Measurements from ENCODE around the gene ZFTA. TPM values are rescaled to one million over a fixed set of nuclear protein-coding genes. Genes with fewer than 3 reads are reported as not detected.
"Not testable (repeated sequence)": the region's sequence is repeated elsewhere in the genome, so short reads cannot be mapped to it uniquely, and the experiment has no call there.

The ZFTA gene
- 10 to 100 TPM; 20.0 to 31.0 (median 26.5) TPM for polyA plus RNA-seq (ENCODE audit: insufficient read length in 10 of 10)
- long read RNA-seq, donor 1, full-length matches to known transcripts, result 2 of 2 reads
- long read RNA-seq, donor 1, partial matches to known transcripts, result 0 of 2 reads
- long read RNA-seq, donor 1, other reads (novel, unspliced or antisense), result 0 of 2 reads
- long read RNA-seq, donor 2, partial matches to known transcripts, result 0 of 1 reads
- long read RNA-seq, donor 2, other reads (novel, unspliced or antisense), result 0 of 1 reads
- long read RNA-seq, donor 3, result 0 reads
- long read RNA-seq, donor 4, full-length matches to known transcripts, result 1 of 1 reads
- long read RNA-seq, donor 4, partial matches to known transcripts, result 0 of 1 reads
- long read RNA-seq, donor 4, other reads (novel, unspliced or antisense), result 0 of 1 reads
- long read RNA-seq, donor 5, result 0 reads
- long read RNA-seq, donor 6, partial matches to known transcripts, result 0 of 2 reads
- long read RNA-seq, donor 6, other reads (novel, unspliced or antisense), result 0 of 2 reads
- long read RNA-seq, donor 7, full-length matches to known transcripts, result 3 of 3 reads
- long read RNA-seq, donor 7, partial matches to known transcripts, result 0 of 3 reads
- long read RNA-seq, donor 7, other reads (novel, unspliced or antisense), result 0 of 3 reads
- long read RNA-seq, donor 8, full-length matches to known transcripts, result 1 of 1 reads
- long read RNA-seq, donor 8, partial matches to known transcripts, result 0 of 1 reads
- long read RNA-seq, donor 8, other reads (novel, unspliced or antisense), result 0 of 1 reads
- long read RNA-seq, donor 9, result 0 reads

GRCh38 chr11:63768237-63769041, at the start of gene ZFTA:
TSS of gene ZFTA (minus strand) at chr11:63768775. CDS start at chr11:63768622, 153 bp downstream.
- peak; percentile 60 to 86 (median 86) for DNase-seq

GRCh38 chr11:63817758-63818498, 49.4 kb upstream of the ZFTA start:
- no peak for DNase-seq

DNA sequence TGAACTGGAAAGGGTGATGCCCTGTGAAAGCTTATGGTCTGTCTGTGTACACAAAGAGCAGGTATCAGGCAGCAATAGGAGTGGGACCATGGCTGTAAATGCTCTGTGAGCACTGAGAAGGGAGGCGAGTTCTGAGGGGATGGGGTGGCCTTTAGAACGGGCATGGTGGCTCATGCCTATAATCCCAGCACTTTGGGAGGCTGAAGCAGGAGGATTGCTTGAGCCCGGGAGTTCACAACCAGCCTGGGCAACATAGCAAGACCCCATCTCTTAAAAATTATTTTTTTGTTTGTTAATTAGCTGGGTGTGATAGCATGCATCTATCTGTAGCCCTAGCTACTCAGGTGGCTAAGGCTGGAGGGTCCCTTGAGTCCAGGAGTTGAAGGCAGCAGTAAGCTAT, 48.2 kb upstream of the ZFTA start:
- DNase-seq, result no peak

- DNase-seq, result no peak
Measured at GRCh38 chr11:63816166-63816565, 47.6 kb upstream of the ZFTA start.

DNA sequence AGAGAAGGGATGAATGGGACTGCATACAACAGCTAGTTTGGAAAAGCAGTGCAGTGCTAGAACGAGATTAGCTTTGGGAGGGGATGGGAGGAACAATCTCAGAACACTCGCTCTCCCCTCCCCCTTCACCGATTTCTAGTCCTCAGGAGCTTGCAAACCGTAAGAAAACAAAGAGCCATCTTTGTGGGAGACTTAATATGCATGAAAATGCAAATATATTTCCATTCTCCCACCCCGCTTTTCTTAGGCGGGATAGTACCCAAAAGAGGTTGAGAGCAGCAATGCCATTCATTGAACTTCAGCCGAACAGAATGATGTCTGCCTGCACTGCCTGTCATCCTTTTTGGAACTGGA, 45.8 kb upstream of the ZFTA start:
- no peak for DNase-seq

GRCh38 chr11:63813563-63814382, 45.2 kb upstream of the ZFTA start:
- DNase-seq, result peak in 2 of 3 donors; percentile 64 to 83

- DNase-seq, result peak; percentile 71 to 89 (median 85)
Measured at GRCh38 chr11:63813035-63813562, 44.5 kb upstream of the ZFTA start, which contains the start of gene SPINDOC. TSS of gene SPINDOC (plus strand) at chr11:63813456. CDS start at chr11:63813687, 231 bp downstream.

DNA sequence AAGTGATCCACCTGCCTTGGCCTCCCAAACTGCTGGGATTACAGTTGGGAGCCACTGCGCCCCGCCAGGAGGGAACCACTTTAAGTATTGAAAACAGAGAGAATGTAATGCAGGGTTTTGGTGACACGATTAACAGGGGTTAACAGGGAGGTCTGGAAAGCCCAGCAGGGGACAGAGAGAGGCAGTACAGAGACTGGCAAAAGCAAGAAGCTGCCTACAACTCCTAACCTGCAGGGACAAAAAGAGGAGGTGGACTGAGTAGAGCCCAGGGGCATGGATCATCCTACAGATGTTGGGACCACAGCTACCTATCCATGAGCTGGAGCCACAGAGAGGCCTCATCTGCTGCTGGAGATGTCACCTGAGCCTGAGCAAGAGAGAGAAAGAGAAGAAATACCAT, 42.9 kb upstream of the ZFTA start:
- DNase-seq, result no peak

DNA sequence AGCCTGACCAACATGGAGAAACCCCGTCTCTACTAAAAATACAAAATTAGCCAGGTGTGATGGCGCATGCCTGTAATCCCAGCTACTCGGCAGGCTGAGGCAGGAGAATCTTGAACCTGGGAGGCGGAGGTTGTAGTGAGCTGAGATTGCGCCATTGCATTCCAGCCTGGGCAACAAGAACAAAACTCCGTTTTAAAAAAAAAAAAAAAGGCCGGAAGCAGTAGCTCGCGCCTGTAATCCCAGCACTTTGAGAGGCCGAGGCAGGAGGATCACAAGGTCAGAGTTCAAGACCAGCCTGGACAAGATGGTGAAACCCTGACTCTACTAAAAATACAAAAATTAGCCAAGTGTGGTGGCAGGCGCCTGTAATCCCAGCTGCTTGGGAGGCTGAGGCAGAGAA, 41.8 kb upstream of the ZFTA start:
- not testable (repeated sequence) for DNase-seq

- DNase-seq, result peak in 1 of 3 donors; percentile 28
Measured at GRCh38 chr11:63805844-63806415, 37.4 kb upstream of the ZFTA start.

DNA sequence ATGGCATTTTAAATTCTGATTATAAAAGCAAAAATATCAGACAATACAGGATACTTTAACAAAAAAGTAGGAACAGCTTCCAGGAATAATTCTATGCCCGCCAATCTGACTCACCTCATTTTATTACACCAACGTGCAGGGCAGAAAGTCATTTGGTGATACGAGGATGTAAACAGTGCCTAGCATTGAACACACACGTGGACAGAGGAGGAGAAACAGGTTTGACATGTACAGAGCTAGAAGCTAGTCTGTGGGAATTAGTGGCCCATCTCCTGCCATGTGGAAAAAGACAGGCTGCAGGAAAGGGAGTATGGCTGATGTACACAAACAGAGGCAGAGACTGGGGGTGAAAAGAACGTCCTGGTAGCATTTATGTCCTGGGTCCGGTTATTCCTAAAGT, 35.7 kb upstream of the ZFTA start:
- DNase-seq, result no peak

DNA sequence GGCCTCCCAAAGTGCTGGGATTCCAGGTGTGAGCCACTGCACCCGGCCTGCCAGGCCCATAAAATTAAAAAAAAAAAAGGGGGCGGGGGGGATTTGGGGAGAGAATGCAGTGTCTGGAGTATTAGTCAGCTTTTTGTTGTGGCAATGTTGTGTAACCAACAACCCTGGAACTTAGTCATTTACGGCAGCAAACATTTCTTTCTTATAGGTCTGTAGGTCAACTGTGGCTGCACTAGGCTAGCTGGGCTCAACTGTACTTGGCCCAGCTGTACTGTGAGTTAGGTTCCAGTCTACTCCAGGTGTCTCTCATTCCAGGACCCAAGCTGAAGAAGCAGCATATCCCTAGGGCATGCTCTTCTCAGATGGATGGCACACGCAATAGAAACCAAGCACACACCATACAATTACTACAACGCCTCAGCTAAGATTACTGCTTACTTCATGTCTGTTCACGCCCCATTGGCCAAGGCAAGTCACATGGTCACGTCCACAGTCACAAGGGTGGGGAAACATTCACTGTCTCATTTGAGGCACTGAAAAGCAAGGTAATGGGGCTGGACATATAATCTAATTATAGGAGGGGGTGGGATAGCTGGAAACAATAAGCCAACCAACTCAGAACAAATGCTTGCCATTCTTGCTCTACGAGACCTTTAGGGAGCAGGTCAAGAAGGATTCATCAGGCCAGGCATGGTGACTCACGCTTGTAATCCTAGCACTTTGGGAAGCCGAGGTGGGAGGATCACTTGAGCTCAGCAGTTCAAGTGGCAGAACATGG, 34.3 kb upstream of the ZFTA start:
- no peak for DNase-seq

DNA sequence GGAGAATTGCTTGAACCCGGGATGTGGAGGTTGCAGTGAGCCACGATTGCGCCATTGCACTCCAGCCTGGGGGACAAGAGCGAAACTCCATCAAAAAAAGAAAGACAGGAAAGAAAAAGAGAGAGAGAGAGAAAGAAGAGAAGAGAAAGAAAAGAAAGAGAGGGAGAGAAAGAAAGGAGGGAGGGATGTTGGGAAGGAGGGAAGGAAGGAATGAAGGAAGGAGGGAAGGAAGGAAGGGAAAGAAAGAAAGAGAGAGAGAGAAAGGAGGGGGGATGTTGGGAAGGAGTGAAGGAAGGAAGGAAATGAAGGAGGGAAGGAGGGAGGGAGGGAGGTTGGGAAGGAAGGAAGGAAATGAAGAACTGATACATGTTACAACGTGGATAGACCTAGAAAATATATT, 32.3 kb upstream of the ZFTA start:
- no peak for DNase-seq

GRCh38 chr11:63795066-63795465, 26.5 kb upstream of the ZFTA start:
- DNase-seq, result no peak

GRCh38 chr11:63793161-63793560, 24.6 kb upstream of the ZFTA start:
- DNase-seq, result no peak

- DNase-seq, result no peak
Measured at GRCh38 chr11:63791495-63792167, 23.1 kb upstream of the ZFTA start.

DNA sequence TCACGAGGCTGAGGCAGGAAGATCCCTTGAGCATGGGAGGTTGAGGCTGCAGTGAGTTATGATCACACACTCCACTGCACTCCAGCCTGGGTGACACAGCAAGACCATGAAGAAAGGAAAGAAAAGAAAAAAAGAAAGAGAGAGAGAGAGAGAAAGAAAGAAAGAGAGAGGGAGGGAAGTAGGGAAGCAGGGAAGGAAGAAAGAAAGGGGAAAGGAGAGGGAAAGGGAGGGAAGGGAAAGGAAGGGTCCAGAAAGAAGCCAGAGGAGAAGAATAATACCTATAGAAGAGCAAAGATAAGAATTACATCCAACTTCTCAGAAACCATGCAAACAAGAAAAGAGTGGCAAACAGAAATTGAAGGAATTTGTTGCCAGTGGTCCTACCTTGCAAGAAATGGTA, 17.2 kb upstream of the ZFTA start:
- no peak for DNase-seq

- DNase-seq, result no peak
Measured at GRCh38 chr11:63783925-63784592, 15.5 kb upstream of the ZFTA start.

Data from muscle of back (tissue), 13 donors.